HG03432 (cell line): ENCODE measurements around the gene MYRIP.
A peak's percentile ranks its signal among the peaks of the same experiment; 100 is the strongest.
"Not testable (repeated sequence)": the region's sequence is repeated elsewhere in the genome, so short reads cannot be mapped to it uniquely, and the experiment has no call there.

Source experiments
- ATAC-seq: cut with Tn5 transposase; IDR thresholded peaks from one replicate; pipeline ENCODE4 v1.9.1; 2021; ENCODE audit warnings: mild to moderate bottlenecking, moderate library complexity; ENCODE audit not compliant: unreplicated experiment

MYRIP gene

DNA sequence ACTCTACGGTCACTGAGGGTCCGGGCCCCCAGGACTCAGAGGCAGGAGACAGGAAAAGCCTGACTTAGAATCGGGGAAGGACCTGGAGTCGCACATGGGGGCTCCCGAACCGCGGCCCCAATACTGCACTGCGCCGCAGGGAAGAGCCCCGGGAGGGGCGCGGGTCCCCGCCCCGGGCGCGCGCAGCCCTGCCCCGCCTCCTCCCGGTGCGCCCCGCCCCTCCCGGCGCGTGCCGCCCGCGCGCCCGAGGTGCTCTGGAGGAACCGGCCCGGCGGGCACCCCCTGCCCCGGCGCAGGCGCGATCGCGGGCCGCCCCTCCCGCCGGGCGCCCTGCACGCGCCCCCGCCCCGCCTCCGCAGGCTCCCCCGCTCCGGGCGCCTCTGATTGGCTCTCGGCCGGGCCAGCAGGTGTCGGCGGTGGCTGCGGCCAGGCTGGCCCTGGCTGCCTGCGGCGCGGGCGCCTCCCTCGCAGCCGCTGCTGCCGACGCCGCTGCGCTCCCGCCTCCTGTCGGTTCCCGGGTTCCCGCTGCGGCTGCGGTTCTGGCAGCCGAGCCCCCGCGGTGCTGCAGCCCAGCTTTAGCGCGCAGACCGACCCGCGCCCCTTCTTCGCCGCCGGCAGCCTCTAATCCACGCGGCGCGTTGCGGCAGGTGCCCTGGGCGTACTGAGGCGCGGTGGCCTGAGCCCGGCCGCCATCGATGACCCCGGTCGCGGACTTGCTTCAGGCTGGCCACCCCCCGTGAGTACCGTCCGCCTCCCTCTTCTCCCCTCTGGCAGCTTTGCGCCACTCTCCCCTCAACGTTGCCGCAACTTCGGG is at the start of gene MYRIP:
Gene MYRIP (plus strand): TSS at position 429 of the 814 bp plus-strand sequence. CDS start 91,208 bp downstream, outside the sequence.
- ATAC-seq: peak; percentile 87

- no peak for ATAC-seq
These were observed 49.1 kb upstream of the MYRIP start for GRCh38 chr3:39760325-39760724.

GRCh38 chr3:39762537-39763070 is 46.8 kb upstream of the MYRIP start:
- ATAC-seq: no peak

- ATAC-seq: no peak
These were observed 46.0 kb upstream of the MYRIP start for GRCh38 chr3:39763390-39763789.

- ATAC-seq: no peak
These were observed 43.8 kb upstream of the MYRIP start for GRCh38 chr3:39765575-39765974.

- ATAC-seq: no peak
These were observed 43.0 kb upstream of the MYRIP start for GRCh38 chr3:39766433-39766832.

DNA sequence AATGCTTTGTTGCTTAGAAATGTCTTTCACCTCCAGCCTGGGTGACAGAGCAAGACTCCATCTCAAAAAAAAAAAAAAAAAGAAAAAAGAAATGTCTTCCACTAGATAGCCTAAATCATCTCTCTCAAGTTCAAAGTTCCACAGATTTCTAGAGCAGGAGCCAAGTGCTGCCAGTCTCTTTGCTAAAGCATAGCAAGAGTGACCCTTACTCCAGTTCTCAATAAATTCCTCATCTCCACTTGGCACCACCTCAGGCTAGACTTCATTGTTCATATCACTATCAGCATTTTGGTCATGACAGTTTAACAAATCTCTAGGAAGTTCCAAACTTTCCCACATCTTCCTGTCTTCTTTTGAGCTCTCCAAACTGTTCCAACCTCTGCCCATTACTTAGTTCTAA is 42.5 kb upstream of the MYRIP start:
- not testable (repeated sequence) for ATAC-seq

DNA sequence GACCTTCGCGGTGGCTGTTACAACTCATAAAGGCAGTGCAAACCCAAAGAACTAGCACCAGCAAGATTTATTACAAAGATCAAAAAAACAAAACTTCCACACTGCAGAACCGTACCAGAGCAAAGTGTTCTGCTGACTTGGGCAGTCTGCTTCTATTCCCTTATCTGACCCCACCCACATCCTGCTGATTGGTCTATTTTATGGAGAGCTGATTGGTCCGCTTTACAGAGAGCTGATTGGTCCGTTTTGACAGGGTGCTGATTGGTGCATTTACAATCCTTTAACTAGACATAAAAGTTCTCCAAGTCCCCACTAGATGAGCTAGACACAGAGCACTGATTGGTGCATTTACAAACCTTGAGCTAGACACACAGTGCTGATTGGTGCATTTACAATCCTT is 31.2 kb upstream of the MYRIP start:
- ATAC-seq: not testable (repeated sequence)

DNA sequence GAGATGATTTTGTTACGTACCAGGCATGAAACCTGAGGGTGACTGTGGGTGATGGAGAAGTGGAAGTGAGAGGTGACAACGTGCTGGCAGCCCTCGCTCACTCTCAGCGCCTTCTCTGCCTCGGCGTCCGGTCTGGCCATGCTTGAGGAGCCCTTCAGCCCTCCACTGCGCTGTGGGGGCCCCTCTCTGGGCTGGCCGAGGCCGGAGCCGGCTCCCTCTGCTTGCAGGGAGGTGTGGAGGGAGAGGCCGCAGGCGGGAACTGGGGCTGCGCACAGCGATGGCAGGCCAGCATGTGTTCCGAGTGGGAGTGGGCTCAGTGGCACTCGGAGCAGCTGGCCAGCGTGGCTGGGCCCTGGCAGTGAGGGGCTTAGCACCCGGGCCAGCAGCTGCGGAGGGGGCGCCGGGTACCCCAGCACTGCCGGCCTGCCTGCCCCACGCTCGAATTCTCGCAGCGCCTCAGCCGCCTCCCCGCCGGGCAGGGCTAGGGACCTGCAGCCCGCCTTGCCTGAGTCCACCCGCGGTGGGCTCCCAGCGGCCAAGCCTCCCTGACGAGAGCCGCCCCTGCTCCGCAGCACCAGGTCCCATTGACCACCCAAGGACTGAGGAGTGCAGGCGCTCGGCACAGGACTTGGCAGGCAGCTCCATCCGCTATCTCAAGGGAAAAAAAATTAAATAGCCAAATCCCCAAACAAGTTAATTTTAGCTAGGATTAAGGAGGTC is 29.7 kb upstream of the MYRIP start:
- no peak for ATAC-seq

DNA sequence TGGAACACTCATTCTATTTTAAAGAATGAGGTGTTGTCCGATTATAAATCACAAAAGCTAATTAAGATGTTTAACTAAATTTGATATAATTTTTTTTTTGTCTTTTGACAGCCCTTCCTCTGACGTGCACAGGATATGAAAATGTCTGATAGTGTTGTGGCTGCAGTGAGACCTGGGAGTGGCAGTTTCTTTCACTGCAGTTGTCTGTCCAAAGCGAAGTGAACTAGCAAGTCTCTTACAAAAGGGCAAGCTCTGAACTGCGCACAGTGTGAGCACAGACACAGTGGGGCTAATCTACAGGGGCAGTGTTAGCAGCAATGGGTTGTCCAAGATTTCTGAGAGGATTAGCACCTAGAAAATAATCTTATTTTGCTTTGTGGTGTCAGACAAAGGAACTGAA is 29.1 kb upstream of the MYRIP start:
- ATAC-seq: no peak

- ATAC-seq: no peak
These were observed 28.4 kb upstream of the MYRIP start for GRCh38 chr3:39781025-39781424.

GRCh38 chr3:39781632-39782031 is 27.8 kb upstream of the MYRIP start:
- ATAC-seq: no peak

DNA sequence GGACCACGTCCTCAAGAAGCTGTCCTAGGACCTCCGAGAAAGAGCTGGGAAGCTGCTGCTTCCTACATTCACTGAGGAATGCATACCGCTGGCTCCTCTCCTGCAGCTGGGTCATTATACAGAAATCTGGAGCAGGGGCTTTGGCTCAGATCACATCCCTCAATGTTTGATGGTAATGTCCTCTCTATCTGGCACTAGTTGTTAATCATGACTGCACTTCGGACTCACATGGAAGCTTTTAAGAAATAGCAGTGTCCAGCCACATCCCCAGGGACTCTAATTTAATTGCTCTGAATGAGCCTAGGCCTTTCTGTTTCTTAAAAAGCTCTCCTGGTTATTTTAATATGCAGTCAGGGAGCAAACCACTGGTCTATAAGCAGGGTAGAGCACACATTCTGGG is 25.7 kb upstream of the MYRIP start:
- no peak for ATAC-seq

DNA sequence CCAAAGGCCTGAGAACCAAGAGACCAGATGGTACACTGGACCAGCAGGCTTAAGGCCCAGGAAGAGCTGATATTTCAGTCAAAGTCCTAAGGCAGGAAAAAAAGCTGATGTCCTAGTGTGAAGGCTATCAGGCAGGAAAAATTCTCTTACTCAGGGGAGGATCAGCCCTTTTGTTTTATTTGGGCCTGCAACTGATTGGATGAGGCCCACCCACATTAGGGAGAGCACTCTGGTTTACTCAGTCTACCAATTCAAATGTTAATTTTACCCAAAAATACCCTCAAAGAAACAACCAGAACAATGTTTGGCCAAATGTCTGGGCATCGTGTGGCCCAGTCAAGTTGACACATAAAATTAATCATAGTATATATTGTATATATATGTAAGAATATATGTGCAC is 24.5 kb upstream of the MYRIP start:
- no peak for ATAC-seq

- ATAC-seq: no peak
These were observed 21.1 kb upstream of the MYRIP start for GRCh38 chr3:39788128-39788883.

DNA sequence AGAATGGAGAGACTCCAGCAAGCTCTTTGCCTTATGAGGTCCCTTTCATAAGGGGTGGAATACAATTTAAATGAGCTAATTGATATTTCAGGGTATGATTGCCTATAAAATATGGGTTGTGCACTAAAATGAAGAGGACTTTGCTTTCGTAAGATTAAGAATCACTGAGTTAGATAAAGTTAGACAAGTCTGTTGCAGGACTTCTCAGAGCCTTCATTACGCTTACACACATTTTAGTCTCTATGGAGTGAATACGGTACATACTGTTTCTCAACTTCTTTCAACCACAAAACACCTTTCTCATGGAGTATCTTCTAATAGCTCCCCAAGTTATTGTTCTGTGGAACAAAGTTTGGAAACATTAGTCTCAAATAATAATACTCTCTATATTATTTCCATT is 17.8 kb upstream of the MYRIP start:
- no peak for ATAC-seq

DNA sequence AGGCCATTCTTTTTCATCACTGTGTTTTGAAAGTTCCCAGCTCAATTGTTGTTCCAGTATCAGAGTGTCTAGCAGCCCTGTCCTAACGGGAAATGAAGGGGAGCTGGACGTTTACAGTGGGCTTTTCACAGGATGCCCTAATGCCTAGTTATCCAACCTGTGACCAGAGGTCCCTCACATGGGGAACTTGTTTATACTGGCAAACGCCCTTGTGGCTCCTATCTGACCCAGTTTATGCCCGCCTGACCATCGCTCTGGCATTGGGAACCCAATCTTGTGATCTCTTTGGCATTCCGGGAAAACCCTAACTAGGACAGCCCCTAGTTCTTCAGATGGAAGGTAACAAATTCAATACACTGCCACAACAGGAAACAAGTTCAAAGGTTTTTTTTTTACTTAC is 14.5 kb upstream of the MYRIP start:
- ATAC-seq: no peak

DNA sequence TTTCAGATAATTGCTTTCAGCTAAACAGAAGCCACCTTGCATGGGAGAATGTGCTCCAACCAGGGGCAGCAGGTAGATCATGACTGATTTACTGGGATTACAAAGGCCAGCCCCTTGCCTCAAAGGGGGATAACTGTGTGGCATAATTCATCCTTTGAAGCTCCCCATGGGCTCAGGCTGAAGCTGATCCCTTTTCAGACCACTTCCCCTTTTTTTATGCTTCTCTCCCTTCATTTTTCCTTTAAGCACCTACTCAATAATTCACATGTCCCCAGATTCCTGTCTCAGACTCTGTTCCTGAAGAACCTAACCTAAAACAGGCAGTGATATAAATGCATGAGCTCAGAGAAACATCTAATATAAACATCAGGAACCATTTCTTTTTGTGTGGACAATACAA is 8.2 kb upstream of the MYRIP start:
- no peak for ATAC-seq

DNA sequence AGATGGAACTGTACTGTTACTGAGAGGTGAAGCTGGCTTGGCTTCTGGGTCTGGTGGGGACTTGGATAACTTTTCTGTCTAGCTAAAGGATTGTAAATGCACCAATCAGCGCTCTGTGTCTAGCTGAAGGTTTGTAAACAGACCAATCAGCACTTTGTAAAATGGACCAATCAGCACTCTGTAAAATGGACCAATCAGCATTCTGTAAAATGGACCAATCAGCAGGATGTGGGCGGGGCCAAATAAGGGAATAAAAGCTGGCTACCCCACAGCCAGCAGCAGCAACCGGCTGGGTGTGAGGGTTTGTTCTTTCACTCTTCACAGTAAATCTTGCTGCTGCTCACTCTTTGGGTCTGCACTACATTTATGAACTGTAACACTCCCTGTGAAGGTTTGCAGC is 6.9 kb upstream of the MYRIP start:
- ATAC-seq: not testable (repeated sequence)

- no peak for ATAC-seq
These were observed 5.5 kb upstream of the MYRIP start for GRCh38 chr3:39803956-39804355.

- ATAC-seq: no peak
These were observed 4.5 kb upstream of the MYRIP start for GRCh38 chr3:39804951-39805350.
